Activated effector memory CD4-positive, alpha-beta T cell treated with anti-CD3 and anti-CD28 coated beads, Interleukin-2, amount 50 U/mL, for 16 hours (primary cell): ENCODE measurements around the gene ADIPOQ.
"Not testable (repeated sequence)": the region's sequence is repeated elsewhere in the genome, so short reads cannot be mapped to it uniquely, and the experiment has no call there.

Experiments
- DNase-seq: peaks from one replicate; pipeline ENCODE4 v3.0.0-alpha.2; 2020

The ADIPOQ gene

DNA sequence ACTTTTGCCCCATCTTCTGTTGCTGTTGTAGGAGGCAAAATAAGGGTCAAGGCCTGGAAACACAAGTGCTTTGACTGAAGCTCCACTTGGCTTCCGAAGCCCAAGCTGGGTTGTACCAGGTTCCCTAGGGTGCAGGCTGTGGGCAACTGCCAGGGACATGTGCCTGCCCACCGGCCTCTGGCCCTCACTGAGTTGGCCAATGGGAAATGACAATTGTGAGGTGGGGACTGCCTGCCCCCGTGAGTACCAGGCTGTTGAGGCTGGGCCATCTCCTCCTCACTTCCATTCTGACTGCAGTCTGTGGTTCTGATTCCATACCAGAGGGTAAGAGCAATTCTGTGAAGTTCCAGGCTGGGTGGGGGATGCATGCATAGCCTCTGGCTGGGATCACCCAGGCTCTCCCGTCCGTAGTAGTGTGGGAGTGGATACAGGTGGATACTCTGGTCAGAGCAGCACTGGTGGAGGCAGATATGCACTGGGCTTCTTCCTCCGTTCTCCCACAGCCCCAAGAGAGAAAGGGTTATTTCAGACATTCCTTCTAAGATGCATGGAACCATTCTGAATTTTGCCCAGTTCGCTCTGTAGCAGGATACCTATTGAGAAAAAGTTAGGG, at the start of gene ADIPOQ:
ADIPOQ (plus strand) TSS at position 285 of the 613 bp plus-strand sequence. CDS start 10,349 bp downstream, outside the sequence.
- DNase-seq, result no peak

GRCh38 chr3:186798239-186798874, 44.2 kb upstream of the ADIPOQ start:
- DNase-seq, result no peak

DNA sequence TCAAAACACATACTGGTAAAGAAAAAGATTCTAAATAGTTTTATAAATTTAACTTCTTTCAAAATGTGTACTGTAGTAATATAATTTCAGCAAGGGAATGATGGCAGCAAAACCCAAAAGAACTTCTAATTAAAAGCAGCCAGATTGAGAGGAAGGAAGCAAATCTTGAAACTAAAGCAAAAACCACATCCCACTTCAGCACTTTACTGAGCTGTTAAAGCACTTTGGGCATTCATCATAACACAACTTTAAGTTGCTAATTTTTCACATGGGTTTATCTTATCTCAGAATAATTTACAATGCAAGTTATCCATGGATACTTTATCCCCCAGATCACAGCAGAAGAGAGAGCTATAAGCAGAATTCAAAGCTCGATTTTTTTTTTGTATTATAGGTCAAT, 42.2 kb upstream of the ADIPOQ start:
- DNase-seq, result no peak

DNA sequence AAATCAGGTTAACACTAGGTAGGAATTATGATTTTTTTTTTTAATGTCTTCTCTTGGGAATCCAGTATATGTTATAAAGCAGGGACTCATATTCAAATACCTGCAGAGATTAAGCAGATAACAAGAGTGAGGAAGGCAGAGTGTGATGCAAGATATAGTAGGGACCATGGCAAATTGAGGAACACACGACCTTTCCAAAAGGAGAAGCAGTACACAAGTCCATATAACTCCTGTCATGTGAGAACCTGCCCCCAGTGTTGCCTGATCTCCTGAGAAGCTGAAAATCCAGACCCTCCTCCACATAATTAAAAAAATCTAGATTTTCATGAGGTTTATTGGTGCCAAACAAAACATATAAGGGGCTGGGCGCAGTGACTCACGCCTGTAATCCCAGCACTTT, 39.8 kb upstream of the ADIPOQ start:
- DNase-seq, result no peak

DNA sequence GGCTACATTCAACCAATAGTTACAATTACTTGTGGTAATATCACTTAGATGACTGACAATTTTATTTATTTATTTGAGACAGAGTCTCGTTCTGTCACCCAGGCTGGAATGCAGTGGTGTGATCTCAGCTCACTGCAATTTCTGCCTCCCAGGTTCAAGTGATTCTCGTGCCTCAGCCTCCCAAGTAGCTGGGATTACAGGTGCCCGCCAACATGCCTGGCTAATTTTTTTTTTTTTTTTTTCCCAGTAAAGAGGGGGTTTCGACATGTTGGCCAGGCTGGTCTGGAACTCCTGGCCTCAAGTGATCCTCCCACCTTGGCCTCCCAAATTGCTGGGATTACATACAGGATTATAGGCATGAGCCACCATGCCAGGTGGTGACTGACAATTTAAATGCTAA, 39.1 kb upstream of the ADIPOQ start:
- not testable (repeated sequence) for DNase-seq

DNA sequence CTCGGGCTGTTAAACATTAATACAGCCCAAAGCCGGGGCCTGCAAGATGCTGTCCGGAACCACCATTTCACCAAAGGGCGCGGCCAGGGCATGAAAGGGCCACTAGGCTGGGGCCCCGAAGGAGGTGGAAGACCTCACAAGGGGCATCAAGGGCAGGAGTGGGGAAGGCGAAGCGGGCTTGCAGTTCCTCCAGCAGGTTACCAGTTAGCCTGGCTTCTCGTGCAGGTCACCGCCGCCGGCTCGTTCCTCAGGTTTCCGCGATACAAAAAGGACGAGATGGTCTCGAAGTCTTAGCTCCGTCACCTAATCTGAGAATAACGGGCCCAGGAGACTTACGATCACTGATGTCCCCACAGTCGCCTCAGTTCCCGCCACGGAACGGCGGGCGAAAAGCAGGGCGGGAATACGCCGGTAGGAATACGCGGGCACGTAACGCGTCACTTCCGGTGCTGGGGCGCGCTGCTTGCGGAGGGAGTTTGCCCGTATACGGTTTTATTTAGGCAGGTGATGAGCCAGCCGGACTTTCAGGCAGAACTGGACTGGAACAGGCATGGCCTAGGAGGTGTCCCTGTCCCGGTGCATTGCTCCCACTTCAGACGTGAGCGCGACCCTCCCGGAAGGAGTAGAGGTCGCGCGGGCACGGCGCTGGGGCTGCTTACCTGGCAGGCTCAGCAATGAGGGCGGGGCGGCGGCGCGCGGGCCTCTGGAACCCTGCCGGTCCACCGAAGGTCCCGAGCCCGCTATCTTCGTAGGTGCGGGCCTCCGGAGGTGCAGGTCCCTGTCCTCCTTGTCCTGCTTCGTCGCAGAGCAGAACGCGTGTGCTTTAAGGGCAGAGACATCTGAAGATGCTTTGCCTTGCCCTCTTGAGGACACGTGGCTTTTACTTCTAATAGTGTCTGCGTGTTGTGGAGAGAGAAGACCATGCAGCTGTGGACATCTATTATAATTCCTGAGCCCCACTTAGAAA, 36.1 kb upstream of the ADIPOQ start, which contains the start of gene RFC4:
RFC4 (minus strand) TSS at position 394 of the 967 bp plus-strand sequence. CDS start 1,769 bp downstream, outside the sequence.
- peak; percentile 95 for DNase-seq

DNA sequence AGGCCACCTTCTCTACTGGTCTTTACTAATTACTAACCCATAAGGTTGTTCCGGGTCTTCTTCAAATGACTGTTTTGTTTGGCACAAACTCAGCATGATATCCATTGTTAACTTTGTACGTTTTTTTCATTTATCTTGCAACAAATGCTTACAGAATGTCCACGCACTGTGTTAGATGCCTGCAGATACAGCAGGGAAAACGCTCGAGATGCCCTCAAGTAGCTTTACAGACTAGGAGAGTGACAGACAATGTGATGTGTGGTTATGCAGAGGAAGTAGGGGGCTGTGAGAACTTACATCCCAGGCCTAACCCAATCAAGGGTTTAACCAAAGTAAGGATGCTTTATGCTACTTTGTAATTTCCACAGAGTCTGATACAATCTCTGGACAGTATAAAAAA, 35.3 kb upstream of the ADIPOQ start:
- no peak for DNase-seq

- no peak for DNase-seq
Measured at GRCh38 chr3:186810336-186810996, 32.0 kb upstream of the ADIPOQ start.

GRCh38 chr3:186811313-186811712, 31.2 kb upstream of the ADIPOQ start:
- DNase-seq, result not testable (repeated sequence)

DNA sequence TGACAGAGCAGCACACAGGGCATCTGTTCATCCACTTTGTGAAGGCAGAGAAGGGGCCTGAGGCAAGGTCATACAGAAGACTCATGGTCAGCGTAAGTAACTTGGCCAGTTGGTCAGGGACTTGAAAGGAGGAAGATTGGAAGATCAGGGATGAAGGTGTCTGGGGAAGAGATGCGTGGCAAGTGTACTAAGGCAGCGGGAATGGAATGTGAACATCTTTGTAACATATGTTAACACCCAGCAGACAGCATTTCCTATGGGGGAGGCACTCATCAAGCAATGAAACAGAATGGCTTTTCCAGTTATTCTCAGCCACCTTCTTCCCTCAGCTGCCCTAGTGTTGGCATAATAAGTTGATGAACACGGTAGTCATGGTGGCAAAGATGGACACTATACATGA, 28.4 kb upstream of the ADIPOQ start:
- DNase-seq, result no peak

GRCh38 chr3:186815435-186815834, 27.1 kb upstream of the ADIPOQ start:
- DNase-seq, result no peak

GRCh38 chr3:186818516-186818915, 24.0 kb upstream of the ADIPOQ start:
- no peak for DNase-seq

GRCh38 chr3:186818956-186819355, 23.6 kb upstream of the ADIPOQ start:
- DNase-seq, result no peak

GRCh38 chr3:186821429-186822387, 20.8 kb upstream of the ADIPOQ start:
- no peak for DNase-seq

DNA sequence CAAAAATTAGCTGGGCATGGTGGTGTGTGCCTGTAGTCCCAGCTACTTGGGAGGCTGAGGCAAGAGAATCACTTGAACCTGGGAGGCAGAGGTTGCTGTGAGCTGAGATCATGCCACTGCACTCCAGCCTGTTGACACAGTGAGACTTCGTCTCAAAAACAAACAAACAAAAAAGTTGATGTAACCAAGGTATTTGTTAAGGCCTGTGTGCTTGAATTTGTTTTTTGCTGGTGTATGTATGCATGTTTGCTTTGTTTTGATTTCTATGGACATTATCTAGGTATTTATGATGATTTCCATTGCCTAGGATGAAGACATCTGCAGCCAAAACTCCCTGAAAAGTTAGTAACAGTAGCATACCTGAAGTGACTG, 20.1 kb upstream of the ADIPOQ start:
- not testable (repeated sequence) for DNase-seq

- DNase-seq, result no peak
Measured at GRCh38 chr3:186823386-186823785, 19.1 kb upstream of the ADIPOQ start.

- no peak for DNase-seq
Measured at GRCh38 chr3:186824430-186825139, 17.9 kb upstream of the ADIPOQ start.

GRCh38 chr3:186825294-186825821, 17.2 kb upstream of the ADIPOQ start:
- DNase-seq, result peak; percentile 71

- no peak for DNase-seq
Measured at GRCh38 chr3:186825872-186826409, 16.6 kb upstream of the ADIPOQ start.

DNA sequence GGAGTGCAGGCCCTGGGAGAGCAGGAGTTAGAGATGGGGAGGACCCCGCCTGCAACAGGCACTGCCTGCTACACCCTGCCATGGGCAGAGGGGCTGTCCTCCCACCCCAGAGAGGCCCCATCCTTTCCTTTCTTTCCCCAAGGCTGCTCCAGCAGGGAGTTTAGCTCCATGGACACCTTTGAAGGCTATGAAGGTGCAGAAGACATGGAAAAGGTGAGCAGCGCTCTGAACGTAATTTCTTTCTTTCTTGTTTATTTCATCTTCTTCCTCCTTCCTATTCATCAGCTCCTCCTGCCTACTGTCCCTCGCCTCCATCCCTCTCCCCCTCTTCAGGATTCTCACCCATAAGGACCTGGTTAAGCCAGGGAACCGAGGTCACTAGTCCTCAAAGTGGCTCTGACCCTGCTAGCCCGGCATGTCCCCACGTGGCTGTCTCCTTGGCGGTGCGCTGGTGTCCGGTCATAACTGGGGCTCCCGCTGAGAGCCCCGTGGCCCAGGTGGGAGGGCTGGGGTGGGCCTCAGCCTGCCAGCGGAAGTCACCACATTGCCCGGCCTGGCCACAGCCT, 16.0 kb upstream of the ADIPOQ start:
- DNase-seq, result peak; percentile 53
